Measurements from ENCODE around the gene SLC18A3. TPM values are rescaled to one million over a fixed set of nuclear protein-coding genes. Genes with fewer than 3 reads are reported as not detected.

SLC18A3 gene
- total RNA-seq, 1 experiment from 2014 or later = not detected

- intact Hi-C loops (cut with micrococcal nuclease) = loop anchor here (10.0 kb wide), 2 partner anchors 456 to 626 kb away; no protein-coding TSS in a partner anchor
- no peaks in the 10 kb centered on the region for H3F3A ChIP-seq (ENCODE audit: low read length, unreplicated experiment)
- H2AFZ ChIP-seq (ENCODE audit: low read length) = no peak overlapping the region
- no peaks in the 10 kb centered on the region for H4K20me1 ChIP-seq (ENCODE audit: low read length)
- no peak for TF ChIP-seq EZH2 (IDR thresholded peaks at IDR 0.05; ENCODE audit: low read length, unreplicated experiment)
- TF ChIP-seq CTCF (conservative IDR thresholded peaks at IDR 0.05; ENCODE audit: low read depth, low read length) = no peak
- no peak for TF ChIP-seq EZH2phosphoT487 (IDR thresholded peaks at IDR 0.05; ENCODE audit: borderline replicate concordance, low read length)
- H3K9me3 ChIP-seq (ENCODE audit: low read length) = no peaks in the 10 kb centered on the region
- POLR2A ChIA-PET (ENCODE audit: unreplicated experiment) = interaction anchor here (0.6 kb wide), 1 partner anchor 60 kb away, joined by 3 read pairs; the partner anchor contains the start of gene ERCC6
- peaks cover 11% of the 10 kb centered on the region; the same call in 1 of the 2 replicates for H3K4me1 ChIP-seq (ENCODE audit: insufficient read depth, low read length)
- no peak overlapping the region for H3K4me3 ChIP-seq (ENCODE audit: low read length)
- DNase-seq = peak; percentile 35
- no peaks in the 10 kb centered on the region for H3K36me3 ChIP-seq (ENCODE audit: low read depth, low read length)
- H3K27me3 ChIP-seq (ENCODE audit: low read length) = peaks cover 7% of the 10 kb centered on the region; the same call in 1 of the 2 replicates
- BruUV-seq (replicated peaks) = no TSS peak
- no peaks in the 10 kb centered on the region for H3K9me2 ChIP-seq (replicated peaks; ENCODE audit: low read length)
- no peak overlapping the region for H3K27ac ChIP-seq (ENCODE audit: low read length)
- CTCF ChIA-PET = no interaction called here
- H3K4me2 ChIP-seq (ENCODE audit: low read length) = no peak overlapping the region
- H3K9ac ChIP-seq (ENCODE audit: low read length) = no peak overlapping the region
- no peak for ATAC-seq
- no peaks in the 10 kb centered on the region for H3K79me2 ChIP-seq (ENCODE audit: low read length)
These were observed 11.1 kb upstream of the SLC18A3 start for GRCh38 chr10:49598986-49599385.

GRCh38 chr10:49599546-49599945, 10.6 kb upstream of the SLC18A3 start:
- Histone ChIP-seq H3K9me2 (replicated peaks; ENCODE audit: low read length) (no peaks in the 10 kb centered on the region), H3K79me2 (ENCODE audit: low read length) (no peaks in the 10 kb centered on the region), H3K27me3 (ENCODE audit: low read length) (peaks cover 12% of the 10 kb centered on the region; the same call in 1 of the 2 replicates), H3K4me2 (ENCODE audit: low read length) (no peak overlapping the region), H3K27ac (ENCODE audit: low read length) (no peak overlapping the region), H3F3A (ENCODE audit: low read length, unreplicated experiment) (no peaks in the 10 kb centered on the region), H3K9me3 (ENCODE audit: low read length) (no peaks in the 10 kb centered on the region), H2AFZ (ENCODE audit: low read length) (no peak overlapping the region), H4K20me1 (ENCODE audit: low read length) (no peaks in the 10 kb centered on the region), H3K4me1 (ENCODE audit: insufficient read depth, low read length) (peaks cover 11% of the 10 kb centered on the region; the same call in 1 of the 2 replicates), H3K4me3 (ENCODE audit: low read length) (no peak overlapping the region), H3K9ac (ENCODE audit: low read length) (no peak overlapping the region), H3K36me3 (ENCODE audit: low read depth, low read length) (no peaks in the 10 kb centered on the region)
- intact Hi-C loops (cut with micrococcal nuclease) = loop anchor here (10.0 kb wide), 2 partner anchors 455 to 625 kb away; no protein-coding TSS in a partner anchor
- ATAC-seq = no peak
- no TSS peak for BruUV-seq (replicated peaks)
- TF ChIP-seq EZH2 (IDR thresholded peaks at IDR 0.05; ENCODE audit: low read length, unreplicated experiment) (no peak), CTCF (conservative IDR thresholded peaks at IDR 0.05; ENCODE audit: low read depth, low read length) (no peak)
- CTCF ChIA-PET = no interaction called here
- POLR2A ChIA-PET (ENCODE audit: unreplicated experiment) = interaction anchor here (0.6 kb wide), 1 partner anchor 60 kb away, joined by 3 read pairs; the partner anchor contains the start of gene ERCC6
- no peak for DNase-seq

GRCh38 chr10:49600046-49600445, 10.1 kb upstream of the SLC18A3 start:
- peaks cover 8% of the 10 kb centered on the region; the same call in 1 of the 2 replicates for H3K4me1 ChIP-seq (ENCODE audit: insufficient read depth, low read length)
- peaks cover 12% of the 10 kb centered on the region; the same call in 1 of the 2 replicates for H3K27me3 ChIP-seq (ENCODE audit: low read length)
- no peaks in the 10 kb centered on the region for H3K79me2 ChIP-seq (ENCODE audit: low read length)
- ChIA-PET POLR2A (ENCODE audit: unreplicated experiment) (no interaction called here), CTCF (no interaction called here)
- no peaks in the 10 kb centered on the region for H4K20me1 ChIP-seq (ENCODE audit: low read length)
- no peak for DNase-seq
- H3F3A ChIP-seq (ENCODE audit: low read length, unreplicated experiment) = no peaks in the 10 kb centered on the region
- no peak overlapping the region for H2AFZ ChIP-seq (ENCODE audit: low read length)
- no TSS peak for BruUV-seq (replicated peaks)
- no peak for ATAC-seq
- no peak overlapping the region for H3K27ac ChIP-seq (ENCODE audit: low read length)
- TF ChIP-seq EZH2phosphoT487 (IDR thresholded peaks at IDR 0.05; ENCODE audit: borderline replicate concordance, low read length) (no peak), EZH2 (IDR thresholded peaks at IDR 0.05; ENCODE audit: low read length, unreplicated experiment) (no peak), CTCF (conservative IDR thresholded peaks at IDR 0.05; ENCODE audit: low read depth, low read length) (no peak)
- no peak overlapping the region for H3K9ac ChIP-seq (ENCODE audit: low read length)
- no peak overlapping the region for H3K4me3 ChIP-seq (ENCODE audit: low read length)
- no peak overlapping the region for H3K4me2 ChIP-seq (ENCODE audit: low read length)
- no peaks in the 10 kb centered on the region for H3K36me3 ChIP-seq (ENCODE audit: low read depth, low read length)
- no peaks in the 10 kb centered on the region for H3K9me3 ChIP-seq (ENCODE audit: low read length)
- H3K9me2 ChIP-seq (replicated peaks; ENCODE audit: low read length) = no peaks in the 10 kb centered on the region
- intact Hi-C loops (cut with micrococcal nuclease) = no loop called here

Measured in PC-3 (cell line).